H1 (cell line): ENCODE data around the gene ZC3H18. TPM values are rescaled to one million over a fixed set of nuclear protein-coding genes. Genes with fewer than 3 reads are reported as not detected.

Experiments
- CHD2 ChIP-seq: IDR thresholded peaks from 2 replicates; pipeline ENCODE4 v1.6.1; 2012; ENCODE audit warnings: low read length, improper control_type of control experiment
- EP300 ChIP-seq, 2 experiments: IDR thresholded peaks; 1 replicate in 1 of 2; 2 replicates in 1 of 2; pipeline ENCODE4 v1.6.1; 2011 to 2012; ENCODE audit warnings: low read depth in 2 of 2, low read length in 2 of 2, mild to moderate bottlenecking in 2 of 2, borderline replicate concordance in 1 of 2, inconsistent platforms in 1 of 2, moderate library complexity in 1 of 2
- NANOG ChIP-seq: IDR thresholded peaks from 2 replicates; pipeline ENCODE4 v1.6.1; 2011; ENCODE audit warnings: low read length, low read depth, mild to moderate bottlenecking, inconsistent platforms; ENCODE audit not compliant: insufficient read depth, poor library complexity, severe bottlenecking
- TAF1 ChIP-seq: IDR thresholded peaks from 2 replicates; pipeline ENCODE4 v1.6.1; 2011; ENCODE audit warnings: mild to moderate bottlenecking, low read depth, low read length
- TBP ChIP-seq: IDR thresholded peaks from 2 replicates; pipeline ENCODE4 v1.6.1; 2011; ENCODE audit warnings: low read depth, low read length, improper control_type of control experiment
- polyA plus RNA-seq, 7 experiments: library from polyadenylated mRNA; depleted of rRNA in 3 of 7; stranded (reverse) in 5 of 7; unstranded in 2 of 7; fragments of >200 nt in 5 of 7; fragments of 200-250 nt in 2 of 7; gene quantifications; 1 replicate in 5 of 7; 2 replicates in 1 of 7; 4 replicates in 1 of 7; pipeline versions ENCODE4 v1.2.1 to v1.2.3, GENCODE V29; 2011 to 2013; ENCODE audit warnings: missing spikeins in 2 of 7, mixed read lengths in 2 of 7
- total RNA-seq: library from RNA; stranded (reverse); fragmentation: NEBNext Ultra II Directional; extraction: Animal tissue kit (Norgen Biotek cat#: 25700); gene quantifications from 2 replicates; pipeline ENCODE4 v1.2.1, GENCODE V29; 2021
- TF ChIP-seq, protein P1 (sequence below): IDR thresholded peaks from 2 replicates; pipeline ENCODE4 v1.6.1; 2012; ENCODE audit warnings: low read length, inconsistent platforms

Gene ZC3H18
- total and polyA plus RNA-seq, 2 of the 8 experiments (the other 6 are each of a cell fraction or from before 2014, with no cell fraction given): 12.1 to 73.2 TPM

GRCh38 chr16:88602091-88602490 is 31.9 kb downstream of the ZC3H18 start (continued):
- TF ChIP-seq TAF1 (no peak), NANOG (no peak), TBP (no peak), CHD2 (no peak), EP300 (IDR thresholded peaks at IDR 0.05; ENCODE audit: borderline replicate concordance in 1 of 2, low read depth in 2 of 2, low read length in 2 of 2) (no peak)
- TF ChIP-seq, protein P1, sequence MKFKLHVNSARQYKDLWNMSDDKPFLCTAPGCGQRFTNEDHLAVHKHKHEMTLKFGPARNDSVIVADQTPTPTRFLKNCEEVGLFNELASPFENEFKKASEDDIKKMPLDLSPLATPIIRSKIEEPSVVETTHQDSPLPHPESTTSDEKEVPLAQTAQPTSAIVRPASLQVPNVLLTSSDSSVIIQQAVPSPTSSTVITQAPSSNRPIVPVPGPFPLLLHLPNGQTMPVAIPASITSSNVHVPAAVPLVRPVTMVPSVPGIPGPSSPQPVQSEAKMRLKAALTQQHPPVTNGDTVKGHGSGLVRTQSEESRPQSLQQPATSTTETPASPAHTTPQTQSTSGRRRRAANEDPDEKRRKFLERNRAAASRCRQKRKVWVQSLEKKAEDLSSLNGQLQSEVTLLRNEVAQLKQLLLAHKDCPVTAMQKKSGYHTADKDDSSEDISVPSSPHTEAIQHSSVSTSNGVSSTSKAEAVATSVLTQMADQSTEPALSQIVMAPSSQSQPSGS: no peak
